ENCODE data around the gene DLGAP1. TPM values are rescaled to one million over a fixed set of nuclear protein-coding genes. Genes with fewer than 3 reads are reported as not detected.

The DLGAP1 gene
- total RNA-seq, 1 donor from 2014 or later: 13.6 TPM

- no peak for DNase-seq
- no peaks in the 10 kb centered on the region for H3K36me3 Mint-ChIP-seq (ENCODE audit: unreplicated experiment)
- H3K27me3 Mint-ChIP-seq (ENCODE audit: unreplicated experiment): no peaks in the 10 kb centered on the region
- H3K4me1 Mint-ChIP-seq (ENCODE audit: low read depth, unreplicated experiment): peaks cover 3% of the 10 kb centered on the region
- no peak for TF ChIP-seq CTCF (IDR thresholded peaks at IDR 0.05; ENCODE audit: partially characterized antibody, unreplicated experiment)
- H3K27ac Mint-ChIP-seq (ENCODE audit: unreplicated experiment): no peak overlapping the region
- peaks cover 2% of the 10 kb centered on the region for H3K9me3 Mint-ChIP-seq (ENCODE audit: unreplicated experiment)
- H3K4me3 Mint-ChIP-seq (ENCODE audit: unreplicated experiment): no peak overlapping the region
Observed at GRCh38 chr18:3461704-3462103, 993.4 kb downstream of the DLGAP1 start.

GRCh38 chr18:3460823-3461398, 994.2 kb downstream of the DLGAP1 start:
- DNase-seq: no peak
- Mint-ChIP-seq H3K4me1 (ENCODE audit: low read depth, unreplicated experiment) (peaks cover 6% of the 10 kb centered on the region), H3K4me3 (ENCODE audit: unreplicated experiment) (no peak overlapping the region), H3K27me3 (ENCODE audit: unreplicated experiment) (no peaks in the 10 kb centered on the region), H3K36me3 (ENCODE audit: unreplicated experiment) (no peaks in the 10 kb centered on the region), H3K9me3 (ENCODE audit: unreplicated experiment) (peaks cover 2% of the 10 kb centered on the region), H3K27ac (ENCODE audit: unreplicated experiment) (no peak overlapping the region)
- no peak for TF ChIP-seq CTCF (IDR thresholded peaks at IDR 0.05; ENCODE audit: partially characterized antibody, unreplicated experiment)

GRCh38 chr18:3458952-3459853, 995.9 kb downstream of the DLGAP1 start:
- Mint-ChIP-seq H3K4me3 (ENCODE audit: unreplicated experiment) (no peak overlapping the region), H3K4me1 (ENCODE audit: low read depth, unreplicated experiment) (peaks cover 10% of the 10 kb centered on the region), H3K9me3 (ENCODE audit: unreplicated experiment) (peaks cover 2% of the 10 kb centered on the region), H3K36me3 (ENCODE audit: unreplicated experiment) (no peaks in the 10 kb centered on the region), H3K27me3 (ENCODE audit: unreplicated experiment) (no peaks in the 10 kb centered on the region), H3K27ac (ENCODE audit: unreplicated experiment) (peak overlapping the region; percentile 24)
- TF ChIP-seq CTCF (IDR thresholded peaks at IDR 0.05; ENCODE audit: partially characterized antibody, unreplicated experiment): no peak
- no peak for DNase-seq

- Mint-ChIP-seq H3K4me3 (ENCODE audit: unreplicated experiment) (no peak overlapping the region), H3K27ac (ENCODE audit: unreplicated experiment) (no peak overlapping the region), H3K27me3 (ENCODE audit: unreplicated experiment) (no peaks in the 10 kb centered on the region), H3K9me3 (ENCODE audit: unreplicated experiment) (peaks cover 2% of the 10 kb centered on the region), H3K4me1 (ENCODE audit: low read depth, unreplicated experiment) (peaks cover 10% of the 10 kb centered on the region), H3K36me3 (ENCODE audit: unreplicated experiment) (no peaks in the 10 kb centered on the region)
- no peak for TF ChIP-seq CTCF (IDR thresholded peaks at IDR 0.05; ENCODE audit: partially characterized antibody, unreplicated experiment)
- DNase-seq: no peak
Observed at GRCh38 chr18:3458378-3458777, 996.7 kb downstream of the DLGAP1 start.

GRCh38 chr18:3457261-3457724, 997.8 kb downstream of the DLGAP1 start:
- H3K27ac Mint-ChIP-seq (ENCODE audit: unreplicated experiment): no peak overlapping the region
- no peaks in the 10 kb centered on the region for H3K36me3 Mint-ChIP-seq (ENCODE audit: unreplicated experiment)
- H3K27me3 Mint-ChIP-seq (ENCODE audit: unreplicated experiment): peaks cover 6% of the 10 kb centered on the region

More at GRCh38 chr18:3457261-3457724, 997.8 kb downstream of the DLGAP1 start:
- Mint-ChIP-seq H3K4me3 (ENCODE audit: unreplicated experiment) (no peak overlapping the region), H3K4me1 (ENCODE audit: low read depth, unreplicated experiment) (peaks cover 16% of the 10 kb centered on the region), H3K9me3 (ENCODE audit: unreplicated experiment) (peaks cover 8% of the 10 kb centered on the region)
- TF ChIP-seq CTCF (IDR thresholded peaks at IDR 0.05; ENCODE audit: partially characterized antibody, unreplicated experiment): no peak
- no peak for DNase-seq
